H1 (cell line): ENCODE results near the gene DCBLD1. TPM values are rescaled to one million over a fixed set of nuclear protein-coding genes. Genes with fewer than 3 reads are reported as not detected.

Experiments used
- CTCF ChIA-PET: fragments of 300-600 bp; sonication (Branson Sonifier 250); formaldehyde crosslinking; loops from one replicate; lab custom pipeline; 2021; ENCODE audit not compliant: partially characterized antibody; lab: Charles Lee
- POLR2A ChIA-PET: fragments of 300-600 bp; sonication (Branson Sonifier 250); formaldehyde crosslinking; loops from one replicate; lab custom pipeline; 2021; ENCODE audit warnings: inconsistent platforms; ENCODE audit not compliant: partially characterized antibody; lab: Charles Lee
- DNase-seq, 2 experiments: peaks; one replicate each; pipeline versions ENCODE4 v3.0.0 to v3.0.0-alpha.2; 2010 to 2022; ENCODE audit warnings: low spot score in 2 of 2, low read depth in 1 of 2, mixed read lengths in 1 of 2
- FAIRE-seq: peaks from 2 replicates; lab custom pipeline; 2011; peaks lifted over from hg19 to GRCh38; lab: Jason Lieb, UNC
- H2AFZ ChIP-seq: 2 replicates; pipeline ENCODE4 v1.8.1; 2012; ENCODE audit warnings: low read length, inconsistent platforms
- H2AK5ac ChIP-seq: 2 replicates; pipeline ENCODE4 v1.6.1; 2013; ENCODE audit warnings: low read depth, low read length
- H2BK120ac ChIP-seq: replicated peaks from 2 replicates; pipeline ENCODE3; 2013; ENCODE audit warnings: low read depth, low read length, inconsistent platforms
- H2BK12ac ChIP-seq: 2 replicates; pipeline ENCODE4 v1.6.1; 2013; ENCODE audit warnings: low read depth, low read length
- H2BK15ac ChIP-seq: 2 replicates; pipeline ENCODE4 v1.6.1; 2013; ENCODE audit warnings: low read length
- H2BK20ac ChIP-seq: 2 replicates; pipeline ENCODE4 v1.6.1; 2013; ENCODE audit warnings: low read length
- H2BK5ac ChIP-seq: 2 replicates; pipeline ENCODE4 v1.6.1; 2013; ENCODE audit warnings: low read depth, low read length
- H3K14ac ChIP-seq: 2 replicates; pipeline ENCODE4 v1.6.1; 2013; ENCODE audit warnings: inconsistent platforms; ENCODE audit not compliant: insufficient read length
- H3K18ac ChIP-seq: 2 replicates; pipeline ENCODE4 v1.6.1; 2013; ENCODE audit warnings: low read length; ENCODE audit errors: extremely low read depth
- H3K23ac ChIP-seq: 2 replicates; pipeline ENCODE4 v1.6.1; 2013; ENCODE audit warnings: inconsistent platforms; ENCODE audit not compliant: insufficient read length
- H3K23me2 ChIP-seq: 2 replicates; pipeline ENCODE4 v1.6.1; 2013; ENCODE audit warnings: low read depth, low read length
- H3K27ac ChIP-seq: 2 replicates; pipeline ENCODE4 v1.6.1; 2011; ENCODE audit warnings: low read depth, low read length, inconsistent platforms
- H3K27me3 ChIP-seq, 4 experiments: replicated peaks in 1 of 4; 1 replicate in 1 of 4; 2 replicates in 3 of 4; pipeline versions ENCODE4 v1.6.1 to v1.8.1; 2011 to 2013; ENCODE audit warnings: low read length in 3 of 4, mild to moderate bottlenecking in 3 of 4, inconsistent platforms in 2 of 4, mixed read lengths in 2 of 4, moderate library complexity in 1 of 4; ENCODE audit not compliant: control insufficient read depth in 3 of 4, insufficient read depth in 3 of 4; ENCODE audit errors: extremely low read depth in 1 of 4
- H3K36me3 ChIP-seq, 4 experiments: 2 replicates each; pipeline versions ENCODE4 v1.6.1 to v1.8.1; 2011 to 2013; ENCODE audit warnings: mild to moderate bottlenecking in 4 of 4, low read length in 3 of 4, moderate library complexity in 2 of 4, control low read depth in 1 of 4, inconsistent platforms in 1 of 4; ENCODE audit not compliant: insufficient read depth in 4 of 4, control insufficient read depth in 2 of 4
- H3K4ac ChIP-seq: replicated peaks from 2 replicates; pipeline ENCODE3; 2013; ENCODE audit warnings: low read length, low read depth, mixed read lengths, inconsistent platforms; ENCODE audit not compliant: insufficient read length
- H3K4me1 ChIP-seq, 4 experiments: replicated peaks in 1 of 4; 1 replicate in 1 of 4; 2 replicates in 3 of 4; pipeline versions ENCODE4 v1.6.1 to v1.8.1; 2011 to 2013; ENCODE audit warnings: low read length in 3 of 4, inconsistent platforms in 2 of 4, mixed read lengths in 1 of 4; ENCODE audit not compliant: insufficient read depth in 4 of 4, control insufficient read depth in 3 of 4
- H3K4me2 ChIP-seq, 2 experiments: 2 replicates each; pipeline versions ENCODE4 v1.6.1 to v1.8.1; 2011 to 2013; ENCODE audit warnings: low read depth in 2 of 2, low read length in 2 of 2, control low read depth in 1 of 2, inconsistent platforms in 1 of 2, mild to moderate bottlenecking in 1 of 2; ENCODE audit not compliant: insufficient read depth in 1 of 2
- H3K4me3 ChIP-seq, 4 experiments: fragments of 200-600, 300-600 bp in 1 of 4; sonication (generic), shearing (Covaris generic), sonication (Bioruptor Twin) in 1 of 4; 2 replicates each; pipeline versions ENCODE4 v1.5.1 to v1.8.1; 2011 to 2016; ENCODE audit warnings: low read length in 4 of 4, low read depth in 3 of 4, control low read depth in 2 of 4, inconsistent platforms in 2 of 4, mild to moderate bottlenecking in 2 of 4, mixed read lengths in 1 of 4, moderate library complexity in 1 of 4; ENCODE audit not compliant: insufficient read depth in 2 of 4; ENCODE audit errors: extremely low read depth in 1 of 4
- H3K56ac ChIP-seq: replicated peaks from 2 replicates; pipeline ENCODE3; 2013; ENCODE audit warnings: low read depth, mild to moderate bottlenecking, mixed read lengths, low read length, inconsistent platforms; ENCODE audit not compliant: insufficient read length
- H3K79me1 ChIP-seq: 2 replicates; pipeline ENCODE4 v1.6.1; 2013; ENCODE audit warnings: low read depth, low read length, control low read depth
- H3K79me2 ChIP-seq, 2 experiments: 2 replicates each; pipeline versions ENCODE4 v1.6.1 to v1.8.1; 2012 to 2013; ENCODE audit warnings: low read length in 2 of 2, mild to moderate bottlenecking in 2 of 2, inconsistent platforms in 1 of 2; ENCODE audit not compliant: insufficient read depth in 2 of 2, control insufficient read depth in 1 of 2
- H3K9ac ChIP-seq, 4 experiments: replicated peaks in 1 of 4; 1 replicate in 1 of 4; 2 replicates in 3 of 4; pipeline versions ENCODE4 v1.6.1 to v1.8.1; 2011 to 2013; ENCODE audit warnings: low read depth in 3 of 4, low read length in 3 of 4, control low read depth in 2 of 4, mild to moderate bottlenecking in 2 of 4, moderate library complexity in 2 of 4, inconsistent platforms in 1 of 4; ENCODE audit errors: extremely low read depth in 1 of 4
- H3K9me3 ChIP-seq, 2 experiments: 2 replicates each; pipeline versions ENCODE4 v1.6.1 to v1.8.1; 2012 to 2013; ENCODE audit warnings: mild to moderate bottlenecking in 2 of 2, moderate library complexity in 2 of 2, control low read depth in 1 of 2, inconsistent platforms in 1 of 2, low read depth in 1 of 2, low read length in 1 of 2, mixed read lengths in 1 of 2; ENCODE audit not compliant: insufficient read depth in 2 of 2
- H4K20me1 ChIP-seq, 2 experiments: replicated peaks in 1 of 2; 2 replicates each; pipeline versions ENCODE3 to v1.8.1; 2011 to 2013; ENCODE audit warnings: inconsistent platforms in 2 of 2, low read length in 2 of 2, mild to moderate bottlenecking in 1 of 2; ENCODE audit not compliant: insufficient read depth in 2 of 2, control insufficient read depth in 1 of 2
- H4K5ac ChIP-seq: 2 replicates; pipeline ENCODE4 v1.6.1; 2013; ENCODE audit warnings: low read length, low read depth, mixed read lengths, inconsistent platforms; ENCODE audit not compliant: insufficient read length
- H4K8ac ChIP-seq: 2 replicates; pipeline ENCODE4 v1.8.0; 2013; ENCODE audit warnings: mild to moderate bottlenecking, moderate library complexity, low read length, inconsistent platforms; ENCODE audit not compliant: insufficient read depth; ENCODE audit errors: extremely low read depth
- H4K91ac ChIP-seq: replicated peaks from 2 replicates; pipeline ENCODE3; 2013; ENCODE audit warnings: low read length, mixed read lengths, inconsistent platforms; ENCODE audit not compliant: insufficient read length
- GABPA ChIP-seq: IDR thresholded peaks from 2 replicates; pipeline ENCODE4 v1.6.1; 2011; ENCODE audit warnings: mild to moderate bottlenecking, low read length, moderate library complexity, borderline replicate concordance; ENCODE audit not compliant: insufficient read depth
- MAX ChIP-seq: IDR thresholded peaks from 2 replicates; pipeline ENCODE4 v1.6.1; 2012; ENCODE audit warnings: inconsistent platforms
- RNF2 ChIP-seq: fragments of 200-900, 300-1000 bp; sonication (generic); IDR thresholded peaks from 2 replicates; pipeline ENCODE4 v1.7.1; 2016; ENCODE audit warnings: borderline replicate concordance, low read depth, mild to moderate bottlenecking, antibody characterized with exemption, low read length; ENCODE audit not compliant: poor library complexity, severe bottlenecking; ENCODE audit errors: missing control alignments
- WGBS, 2 experiments: shearing (Covaris generic) in 1 of 2; methylation state at CpG; one replicate each; pipeline versions ENCODE4 v1.1.6 to v1.1.7; 2013 to 2015; ENCODE audit warnings: low lambda C conversion rate in 2 of 2, mixed read lengths in 2 of 2, inconsistent platforms in 1 of 2, low coverage in 1 of 2, missing lambda C conversion rate in 1 of 2; ENCODE audit not compliant: insufficient replicate concordance in 2 of 2, insufficient coverage in 1 of 2, insufficient read length in 1 of 2; ENCODE audit errors: extremely low coverage in 1 of 2, missing lambda C conversion rate in 1 of 2; 5-methylcytosine and 5-hydroxymethylcytosine counted together
- polyA plus RNA-seq, 7 experiments: library from polyadenylated mRNA; depleted of rRNA in 3 of 7; stranded (reverse) in 5 of 7; unstranded in 2 of 7; fragments of >200 nt in 5 of 7; fragments of 200-250 nt in 2 of 7; gene quantifications; 1 replicate in 5 of 7; 2 replicates in 1 of 7; 4 replicates in 1 of 7; pipeline versions ENCODE4 v1.2.1 to v1.2.3, GENCODE V29; 2011 to 2013; ENCODE audit warnings: missing spikeins in 2 of 7, mixed read lengths in 2 of 7
- total RNA-seq: library from RNA; stranded (reverse); fragmentation: NEBNext Ultra II Directional; extraction: Animal tissue kit (Norgen Biotek cat#: 25700); gene quantifications from 2 replicates; pipeline ENCODE4 v1.2.1, GENCODE V29; 2021

Gene DCBLD1
- total and polyA plus RNA-seq, 2 of the 8 experiments (the other 6 are each of a cell fraction or from before 2014, with no cell fraction given) = 3.9 to 11.2 TPM

GRCh38 chr6:117467876-117468275 lies 14.6 kb upstream of the DCBLD1 start:
- no peak overlapping the region for H2BK15ac ChIP-seq
- H3K4me1 ChIP-seq = no peaks in the 10 kb centered on the region
- no peaks in the 10 kb centered on the region for H3K79me1 ChIP-seq
- H2BK5ac ChIP-seq = no peak overlapping the region
- no peak overlapping the region for H2BK120ac ChIP-seq
- no peak overlapping the region for H3K9ac ChIP-seq
- TF ChIP-seq MAX = no peak
- no peak for TF ChIP-seq GABPA
- no peak for TF ChIP-seq RNF2
- TF ChIP-seq, all 59 proteins: peak for 0
- 75% methylated on average over 4 of the region's 4 CpGs; no CpG with 5 or more reads in 1 of the 2 experiments for whole genome bisulfite sequencing, 2 experiments
- no peak overlapping the region for H3K18ac ChIP-seq
- no peak overlapping the region for H3K23ac ChIP-seq
- no peak overlapping the region for H2AFZ ChIP-seq
- H2BK20ac ChIP-seq = no peak overlapping the region
- no peak overlapping the region for H4K5ac ChIP-seq
- no peak overlapping the region for H4K8ac ChIP-seq
- H3K4me3 ChIP-seq = no peak overlapping the region
- H3K4ac ChIP-seq = no peak overlapping the region
- no peak overlapping the region for H4K91ac ChIP-seq
- DNase-seq (no peak), FAIRE-seq (no peak)
- H3K4me2 ChIP-seq = no peak overlapping the region
- no peaks in the 10 kb centered on the region for H3K9me3 ChIP-seq
- H3K27me3 ChIP-seq = no peaks in the 10 kb centered on the region
- no peaks in the 10 kb centered on the region for H3K79me2 ChIP-seq
- no peak overlapping the region for H3K56ac ChIP-seq
- no peak overlapping the region for H2AK5ac ChIP-seq
- H2BK12ac ChIP-seq = no peak overlapping the region
- H3K36me3 ChIP-seq = no peaks in the 10 kb centered on the region
- ChIA-PET CTCF (interaction anchor here (0.7 to 3.3 kb wide), 7 partner anchors 10 to 308 kb away, joined by 3 to 16 read pairs (median 3); no protein-coding TSS in a partner anchor), POLR2A (no interaction called here)
- H3K27ac ChIP-seq = no peak overlapping the region
- no peaks in the 10 kb centered on the region for H4K20me1 ChIP-seq
- H3K23me2 ChIP-seq = no peaks in the 10 kb centered on the region
- H3K14ac ChIP-seq = no peak overlapping the region
